Measurements from ENCODE around the gene WWC2. TPM values are rescaled to one million over a fixed set of nuclear protein-coding genes. Genes with fewer than 3 reads are reported as not detected.

Gene WWC2
- total RNA-seq, 2 experiments from 2014 or later: 0.91 to 1.2 TPM

GRCh38 chr4:183285886-183286285 lies 186.8 kb downstream of the WWC2 start:
- Mint-ChIP-seq H3K27ac (no peak overlapping the region), H3K36me3 (no peaks in the 10 kb centered on the region), H3K27me3 (peaks cover 2% of the 10 kb centered on the region), H3K4me3 (no peak overlapping the region), H3K9me3 (no peaks in the 10 kb centered on the region), H3K4me1 (peaks cover 1% of the 10 kb centered on the region)
- no peak for DNase-seq
- no peak for ATAC-seq (ENCODE audit: low read depth)
- POLR2A ChIA-PET: no interaction called here

- ATAC-seq (ENCODE audit: low read depth) (no peak), DNase-seq (no peak)
- H3K27ac Mint-ChIP-seq: no peak overlapping the region
- H3K4me1 Mint-ChIP-seq: peaks cover 1% of the 10 kb centered on the region
- POLR2A ChIA-PET: no interaction called here
- H3K4me3 Mint-ChIP-seq: no peak overlapping the region
- H3K9me3 Mint-ChIP-seq: no peaks in the 10 kb centered on the region
- no peaks in the 10 kb centered on the region for H3K36me3 Mint-ChIP-seq
- H3K27me3 Mint-ChIP-seq: peaks cover 4% of the 10 kb centered on the region
These were observed 187.7 kb downstream of the WWC2 start for GRCh38 chr4:183286590-183287308.

DNA sequence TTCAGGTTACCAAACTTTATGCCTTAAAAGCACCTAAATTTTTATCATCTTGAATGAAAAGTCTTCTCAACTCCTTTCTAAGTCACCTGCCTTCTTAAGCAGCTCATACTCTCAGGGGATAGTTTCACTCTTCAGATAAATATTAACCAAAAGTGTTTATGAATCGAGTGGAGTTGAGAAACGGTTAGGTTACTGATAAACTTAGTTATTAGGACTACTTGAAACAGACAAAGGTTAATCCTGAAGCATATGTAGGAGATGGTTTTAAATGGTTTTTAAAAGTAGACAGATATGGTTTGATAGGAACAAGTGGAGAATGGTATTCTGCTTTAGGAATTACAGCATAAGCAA lies 188.2 kb downstream of the WWC2 start:
- H3K27ac Mint-ChIP-seq: no peak overlapping the region
- ATAC-seq (ENCODE audit: low read depth): no peak
- no peaks in the 10 kb centered on the region for H3K9me3 Mint-ChIP-seq

GRCh38 chr4:183287677-183288076 lies 188.6 kb downstream of the WWC2 start:
- Mint-ChIP-seq H3K4me3 (no peak overlapping the region), H3K36me3 (no peaks in the 10 kb centered on the region), H3K4me1 (peaks cover 1% of the 10 kb centered on the region), H3K9me3 (no peaks in the 10 kb centered on the region), H3K27ac (no peak overlapping the region), H3K27me3 (peaks cover 6% of the 10 kb centered on the region)
- POLR2A ChIA-PET: no interaction called here
- DNase-seq (no peak), ATAC-seq (ENCODE audit: low read depth) (no peak)

More for the DNA sequence above, 188.2 kb downstream of the WWC2 start:
- POLR2A ChIA-PET: no interaction called here
- Mint-ChIP-seq H3K4me3 (no peak overlapping the region), H3K4me1 (peaks cover 1% of the 10 kb centered on the region), H3K36me3 (no peaks in the 10 kb centered on the region), H3K27me3 (peaks cover 4% of the 10 kb centered on the region)
- DNase-seq: no peak

DNA sequence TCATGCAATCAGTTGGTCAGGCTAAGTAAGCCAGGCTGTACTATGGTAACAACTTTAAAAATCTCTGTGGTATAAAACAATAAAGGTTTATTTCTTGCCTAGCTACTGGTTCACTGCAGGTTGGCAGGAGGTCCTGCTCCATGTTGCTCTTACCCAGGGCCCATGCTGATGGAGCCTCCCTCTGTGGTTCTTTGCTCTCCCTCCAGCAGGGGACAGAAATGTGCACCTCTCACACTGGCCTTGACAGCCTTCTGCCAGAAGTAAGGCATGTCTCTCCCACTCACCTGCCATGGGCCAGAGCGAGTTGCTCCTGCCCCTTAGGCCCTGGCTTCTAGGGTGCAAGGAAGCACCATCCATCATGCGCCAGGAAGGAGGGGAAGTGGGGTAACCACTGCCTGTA lies 189.9 kb downstream of the WWC2 start:
- Mint-ChIP-seq H3K4me3 (no peak overlapping the region), H3K27ac (no peak overlapping the region), H3K36me3 (no peaks in the 10 kb centered on the region), H3K9me3 (no peaks in the 10 kb centered on the region), H3K27me3 (peaks cover 6% of the 10 kb centered on the region), H3K4me1 (peaks cover 1% of the 10 kb centered on the region)
- POLR2A ChIA-PET: no interaction called here
- ATAC-seq (ENCODE audit: low read depth): no peak
- no peak for DNase-seq

DNA sequence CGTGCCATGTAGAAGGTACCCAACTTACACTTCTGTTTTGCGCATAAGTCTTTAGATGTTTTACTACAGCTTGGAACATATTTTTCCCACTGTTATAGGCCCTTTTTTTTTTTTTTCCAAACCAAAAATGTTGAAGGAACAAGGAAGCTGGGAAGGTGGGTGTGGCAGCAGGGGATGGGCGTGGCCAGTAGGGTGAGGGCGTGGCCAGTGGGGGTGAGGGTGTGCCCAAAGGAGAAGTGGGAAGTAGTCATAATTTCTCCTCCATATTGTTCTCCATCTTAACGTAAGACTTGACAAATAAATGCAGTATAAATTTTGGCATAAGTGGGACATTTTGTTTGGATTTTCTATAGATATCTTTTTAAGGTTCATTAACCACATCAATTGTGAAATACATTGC lies 190.6 kb downstream of the WWC2 start:
- H3K9me3 Mint-ChIP-seq: no peaks in the 10 kb centered on the region
- POLR2A ChIA-PET: no interaction called here
- no peak overlapping the region for H3K4me3 Mint-ChIP-seq
- no peaks in the 10 kb centered on the region for H3K36me3 Mint-ChIP-seq
- H3K4me1 Mint-ChIP-seq: peaks cover 1% of the 10 kb centered on the region
- DNase-seq: no peak
- H3K27ac Mint-ChIP-seq: no peak overlapping the region
- no peak for ATAC-seq (ENCODE audit: low read depth)
- H3K27me3 Mint-ChIP-seq: peaks cover 10% of the 10 kb centered on the region

- POLR2A ChIA-PET: interaction anchor here (0.7 kb wide), 1 partner anchor 1233 kb away, joined by 5 read pairs; no protein-coding TSS in a partner anchor
- Mint-ChIP-seq H3K4me3 (no peak overlapping the region), H3K9me3 (no peaks in the 10 kb centered on the region), H3K27me3 (peaks cover 10% of the 10 kb centered on the region), H3K27ac (no peak overlapping the region), H3K4me1 (peaks cover 1% of the 10 kb centered on the region), H3K36me3 (no peaks in the 10 kb centered on the region)
- ATAC-seq (ENCODE audit: low read depth): no peak
- no peak for DNase-seq
These were observed 192.0 kb downstream of the WWC2 start for GRCh38 chr4:183291070-183291469.

GRCh38 chr4:183295711-183296110 lies 196.7 kb downstream of the WWC2 start:
- no peaks in the 10 kb centered on the region for H3K9me3 Mint-ChIP-seq
- POLR2A ChIA-PET: no interaction called here
- peaks cover 14% of the 10 kb centered on the region for H3K27me3 Mint-ChIP-seq
- H3K4me3 Mint-ChIP-seq: no peak overlapping the region
- H3K36me3 Mint-ChIP-seq: no peaks in the 10 kb centered on the region
- DNase-seq: no peak
- H3K4me1 Mint-ChIP-seq: peaks cover 4% of the 10 kb centered on the region
- ATAC-seq (ENCODE audit: low read depth): no peak
- H3K27ac Mint-ChIP-seq: no peak overlapping the region

DNA sequence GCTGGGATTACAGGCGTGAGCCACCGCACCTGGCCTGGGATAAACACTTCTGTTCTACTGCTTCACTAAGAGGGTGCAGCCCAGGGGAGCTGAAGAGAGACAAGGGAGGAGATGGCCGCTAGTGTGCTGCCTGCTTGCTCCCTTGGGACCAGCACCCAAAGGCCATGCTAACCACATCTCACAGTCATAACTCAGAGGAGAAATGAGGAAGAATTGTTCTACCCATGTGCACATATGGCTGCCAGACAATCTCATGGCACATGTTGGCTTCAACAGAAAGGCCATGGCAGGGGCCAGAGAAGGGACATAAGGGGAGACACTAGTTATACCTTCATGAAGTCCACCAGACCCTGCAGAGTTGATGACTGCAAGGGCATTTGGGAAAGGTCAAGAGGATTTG lies 198.6 kb downstream of the WWC2 start:
- POLR2A ChIA-PET: no interaction called here
- H3K9me3 Mint-ChIP-seq: no peaks in the 10 kb centered on the region
- DNase-seq (no peak), ATAC-seq (ENCODE audit: low read depth) (no peak)
- H3K36me3 Mint-ChIP-seq: no peaks in the 10 kb centered on the region
- H3K4me3 Mint-ChIP-seq: no peak overlapping the region
- no peak overlapping the region for H3K27ac Mint-ChIP-seq
- H3K4me1 Mint-ChIP-seq: peaks cover 4% of the 10 kb centered on the region
- peaks cover 12% of the 10 kb centered on the region for H3K27me3 Mint-ChIP-seq

GRCh38 chr4:183299464-183299863 lies 200.4 kb downstream of the WWC2 start:
- Mint-ChIP-seq H3K27ac (no peak overlapping the region), H3K36me3 (no peaks in the 10 kb centered on the region), H3K27me3 (peaks cover 8% of the 10 kb centered on the region), H3K4me1 (peaks cover 4% of the 10 kb centered on the region), H3K9me3 (no peaks in the 10 kb centered on the region), H3K4me3 (no peak overlapping the region)
- ATAC-seq (ENCODE audit: low read depth): no peak
- DNase-seq: no peak
- POLR2A ChIA-PET: no interaction called here

DNA sequence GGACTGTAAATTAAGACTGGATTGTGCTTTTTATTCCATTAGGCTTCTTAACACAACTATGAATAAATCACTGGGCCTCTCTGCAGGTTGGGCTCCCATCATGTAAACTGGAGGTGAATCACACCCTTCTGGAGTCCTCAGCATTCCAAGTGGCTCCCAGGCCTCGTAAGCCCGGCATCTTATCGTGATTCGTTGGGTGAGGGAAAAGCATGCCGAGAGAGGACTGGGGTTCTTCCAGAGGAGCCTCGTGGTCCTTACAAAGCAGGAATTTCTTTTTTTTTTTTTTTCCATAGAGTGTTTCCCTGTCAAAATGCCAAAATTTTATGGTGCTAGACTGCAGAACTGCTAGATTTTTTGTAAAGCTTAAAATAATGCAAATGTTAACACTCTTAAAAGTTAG lies 201.0 kb downstream of the WWC2 start:
- no peaks in the 10 kb centered on the region for H3K9me3 Mint-ChIP-seq
- POLR2A ChIA-PET: no interaction called here
- peaks cover 8% of the 10 kb centered on the region for H3K27me3 Mint-ChIP-seq
- H3K27ac Mint-ChIP-seq: no peak overlapping the region
- no peaks in the 10 kb centered on the region for H3K36me3 Mint-ChIP-seq
- peaks cover 4% of the 10 kb centered on the region for H3K4me1 Mint-ChIP-seq
- H3K4me3 Mint-ChIP-seq: no peak overlapping the region
- DNase-seq (no peak), ATAC-seq (ENCODE audit: low read depth) (no peak)

DNA sequence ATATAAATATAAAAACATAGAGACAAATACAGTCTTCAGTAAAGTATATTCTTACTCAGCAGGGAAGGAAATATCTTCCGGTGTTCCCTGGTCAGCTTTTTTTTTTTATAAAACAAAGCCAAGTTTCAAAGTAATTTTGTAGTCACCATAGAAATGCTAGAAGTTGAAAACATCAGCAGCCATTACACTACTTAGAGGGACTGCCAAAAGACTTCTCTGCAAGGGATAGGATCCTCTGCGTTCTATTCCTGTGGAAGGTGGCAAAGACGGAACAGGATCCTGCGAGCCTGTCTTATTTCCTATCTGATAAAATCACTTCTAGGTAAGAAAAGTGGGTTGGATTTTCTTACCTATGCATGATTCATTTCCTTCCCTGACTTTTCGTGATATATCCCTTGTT lies 201.6 kb downstream of the WWC2 start:
- Mint-ChIP-seq H3K9me3 (no peaks in the 10 kb centered on the region), H3K27me3 (peaks cover 10% of the 10 kb centered on the region), H3K27ac (no peak overlapping the region), H3K4me1 (peaks cover 4% of the 10 kb centered on the region), H3K4me3 (no peak overlapping the region), H3K36me3 (no peaks in the 10 kb centered on the region)
- POLR2A ChIA-PET: no interaction called here
- DNase-seq (no peak), ATAC-seq (ENCODE audit: low read depth) (no peak)

GRCh38 chr4:183303301-183303700 lies 204.2 kb downstream of the WWC2 start:
- ATAC-seq (ENCODE audit: low read depth) (no peak), DNase-seq (no peak)
- Mint-ChIP-seq H3K4me1 (no peaks in the 10 kb centered on the region), H3K27me3 (peaks cover 7% of the 10 kb centered on the region), H3K27ac (no peak overlapping the region), H3K36me3 (no peaks in the 10 kb centered on the region), H3K4me3 (no peak overlapping the region), H3K9me3 (no peaks in the 10 kb centered on the region)
- POLR2A ChIA-PET: no interaction called here

DNA sequence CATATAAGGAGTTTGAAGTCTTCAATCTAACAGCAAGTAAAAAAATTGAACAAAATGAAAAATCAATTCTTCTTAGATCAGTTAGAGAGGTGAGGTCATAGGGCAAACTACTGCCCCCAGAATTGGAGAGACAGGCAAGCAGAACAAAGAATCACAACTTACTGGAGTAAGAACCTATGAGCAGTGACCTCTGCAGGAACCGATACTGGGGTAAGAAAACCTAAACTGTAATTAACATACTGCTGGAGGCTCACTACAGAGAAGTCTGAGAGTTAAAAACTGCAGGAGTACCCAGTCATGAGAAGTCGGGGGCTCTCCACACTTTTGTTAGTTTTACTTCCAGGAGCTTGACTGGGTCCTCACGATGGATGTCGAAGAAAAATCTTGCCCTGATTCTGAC lies 205.0 kb downstream of the WWC2 start:
- POLR2A ChIA-PET: no interaction called here
- DNase-seq (no peak), ATAC-seq (ENCODE audit: low read depth) (no peak)
- H3K4me1 Mint-ChIP-seq: no peaks in the 10 kb centered on the region
- H3K27ac Mint-ChIP-seq: no peak overlapping the region
- H3K36me3 Mint-ChIP-seq: no peaks in the 10 kb centered on the region
- no peaks in the 10 kb centered on the region for H3K9me3 Mint-ChIP-seq
- H3K27me3 Mint-ChIP-seq: peaks cover 7% of the 10 kb centered on the region
- H3K4me3 Mint-ChIP-seq: no peak overlapping the region

DNA sequence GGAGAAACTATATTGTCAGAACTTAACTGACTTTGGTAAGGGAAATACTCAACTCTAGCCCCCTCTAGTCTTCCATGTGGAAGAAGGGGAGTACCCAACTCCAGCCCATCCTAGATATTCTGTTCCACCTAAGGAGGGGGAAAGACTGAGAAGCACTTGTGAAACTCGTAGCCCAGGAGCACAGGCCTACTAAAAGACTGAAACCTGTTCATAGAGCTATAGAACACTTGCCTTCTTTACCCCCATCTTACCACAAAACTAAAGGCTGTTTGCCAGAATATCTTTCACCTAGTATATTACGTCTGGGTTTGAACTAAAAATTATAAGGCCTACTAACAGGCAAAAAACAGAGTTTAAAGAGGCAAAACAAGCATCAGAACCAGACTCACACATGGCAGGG lies 205.5 kb downstream of the WWC2 start:
- no peaks in the 10 kb centered on the region for H3K36me3 Mint-ChIP-seq
- DNase-seq: no peak
- H3K27ac Mint-ChIP-seq: no peak overlapping the region
- H3K4me3 Mint-ChIP-seq: no peak overlapping the region
- H3K9me3 Mint-ChIP-seq: no peaks in the 10 kb centered on the region
- H3K27me3 Mint-ChIP-seq: peaks cover 8% of the 10 kb centered on the region
- H3K4me1 Mint-ChIP-seq: no peaks in the 10 kb centered on the region
- POLR2A ChIA-PET: no interaction called here
- ATAC-seq (ENCODE audit: low read depth): no peak
